ENCODE measurements around the gene PCDHB4. TPM values are rescaled to one million over a fixed set of nuclear protein-coding genes. Genes with fewer than 3 reads are reported as not detected.

PCDHB4 gene
- total and polyA plus RNA-seq, 2 of the 8 experiments (the other 6 are each of a cell fraction or from before 2014, with no cell fraction given) = 1.3 to 1.5 TPM

GRCh38 chr5:141135030-141135717, 13.6 kb downstream of the PCDHB4 start, which contains the start of gene PCDHB5 (continued):
- no peak for TF ChIP-seq RNF2 (IDR thresholded peaks at IDR 0.05; ENCODE audit: borderline replicate concordance, low read depth, low read length, missing control alignments, poor library complexity, severe bottlenecking)
- 0 out of 2 replicates have a peak, but pooled peaks have one; percentile 35 for TF ChIP-seq POLR2AphosphoS5 (IDR thresholded peaks at IDR 0.05; ENCODE audit: low read depth, low read length)
- TF ChIP-seq YY1 (IDR thresholded peaks at IDR 0.05; ENCODE audit: low read depth, low read length) = peak; percentile 94
- 0 out of 2 replicates have a peak, but pooled peaks have one; percentile 8 for TF ChIP-seq MAFK (IDR thresholded peaks at IDR 0.05; ENCODE audit: low read depth, low read length)
- TF ChIP-seq RAD21 (IDR thresholded peaks at IDR 0.05 in 1 of 2, conservative IDR thresholded peaks at IDR 0.05 in 1 of 2; ENCODE audit: low read depth in 2 of 2, low read length in 2 of 2) = peak; percentile 77 to 79

Measured in H1 (cell line).